Measurements from ENCODE around the gene ARL4D.
"Not testable (repeated sequence)": the region's sequence is repeated elsewhere in the genome, so short reads cannot be mapped to it uniquely, and the experiment has no call there.

Gene ARL4D

GRCh38 chr17:43396491-43397060, 2.2 kb upstream of the ARL4D start:
- DNase-seq = no peak

- no peak for DNase-seq
Observed at GRCh38 chr17:43399839-43400328, 1.1 kb downstream of the ARL4D start.

GRCh38 chr17:43400943-43401717, 2.3 kb downstream of the ARL4D start:
- DNase-seq = peak; percentile 71

GRCh38 chr17:43402078-43402477, 3.3 kb downstream of the ARL4D start:
- DNase-seq = peak; percentile 47

- DNase-seq = peak; percentile 53
Observed at GRCh38 chr17:43402567-43402966, 3.8 kb downstream of the ARL4D start.

GRCh38 chr17:43403846-43404245, 5.1 kb downstream of the ARL4D start:
- no peak for DNase-seq

- no peak for DNase-seq
Observed at GRCh38 chr17:43405861-43406260, 7.1 kb downstream of the ARL4D start.

- peak; percentile 76 for DNase-seq
Observed at GRCh38 chr17:43406676-43407645, 8.2 kb downstream of the ARL4D start.

- DNase-seq = no peak
Observed at GRCh38 chr17:43409131-43409530, 10.3 kb downstream of the ARL4D start.

GRCh38 chr17:43410557-43411368, 12.0 kb downstream of the ARL4D start:
- DNase-seq = no peak

- DNase-seq = no peak
Observed at GRCh38 chr17:43411369-43411677, 12.5 kb downstream of the ARL4D start.

GRCh38 chr17:43411749-43412148, 13.0 kb downstream of the ARL4D start:
- no peak for DNase-seq

- DNase-seq = no peak
Observed at GRCh38 chr17:43412166-43412565, 13.4 kb downstream of the ARL4D start.

GRCh38 chr17:43416998-43417890, 18.5 kb downstream of the ARL4D start:
- DNase-seq = peak; percentile 60

GRCh38 chr17:43418441-43419374, 19.9 kb downstream of the ARL4D start:
- DNase-seq = peak; percentile 98

- DNase-seq = not testable (repeated sequence)
Observed at GRCh38 chr17:43419375-43419882, 20.6 kb downstream of the ARL4D start.

- DNase-seq = no peak
Observed at GRCh38 chr17:43423777-43424455, 25.1 kb downstream of the ARL4D start.

- no peak for DNase-seq
Observed at GRCh38 chr17:43427362-43428043, 28.7 kb downstream of the ARL4D start.

GRCh38 chr17:43428524-43428923, 29.7 kb downstream of the ARL4D start:
- no peak for DNase-seq

All from islet precursor cell (in vitro differentiated cells).